ENCODE measurements around the gene LZTR1.
"Not testable (repeated sequence)": the region's sequence is repeated elsewhere in the genome, so short reads cannot be mapped to it uniquely, and the experiment has no call there.

The LZTR1 gene

GRCh38 chr22:20994128-20994901, 12.2 kb downstream of the LZTR1 start:
- in situ Hi-C loops (cut with MboI; ENCODE audit: low sequenced_read_pairs) = no loop called here

- in situ Hi-C loops (cut with MboI; ENCODE audit: low sequenced_read_pairs) = no loop called here
Observed at GRCh38 chr22:20994902-20995241, 12.8 kb downstream of the LZTR1 start.

DNA sequence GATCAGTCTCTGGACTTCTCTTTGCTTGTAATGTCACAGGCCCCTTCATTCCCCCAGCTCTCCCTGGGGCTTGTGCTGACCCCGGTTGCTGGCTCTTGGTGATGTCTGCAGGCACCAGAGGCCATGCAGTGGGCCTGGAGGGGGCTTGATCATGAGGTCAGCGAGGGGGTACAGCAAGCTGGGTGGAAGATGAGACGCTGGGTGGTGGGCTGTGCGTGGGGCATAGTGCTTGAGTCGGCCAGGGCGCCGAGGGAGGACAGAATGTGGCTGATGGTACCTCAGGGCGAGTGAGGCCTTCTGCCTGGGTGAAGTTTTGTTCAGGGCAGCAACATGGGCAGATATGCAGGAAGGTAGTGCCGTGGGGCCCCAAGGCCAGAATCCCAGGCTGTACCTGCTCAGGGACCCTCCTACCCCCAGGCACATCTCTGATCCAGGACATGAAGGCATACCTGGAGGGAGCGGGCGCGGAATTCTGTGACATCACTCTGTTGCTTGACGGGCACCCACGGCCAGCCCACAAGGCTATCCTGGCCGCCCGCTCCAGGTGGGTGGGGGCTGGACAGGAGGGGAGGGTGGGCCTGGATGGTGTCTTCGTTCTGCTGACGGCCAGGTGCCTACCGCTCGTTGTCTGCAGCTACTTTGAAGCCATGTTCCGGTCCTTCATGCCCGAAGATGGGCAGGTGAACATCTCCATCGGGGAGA, 13.4 kb downstream of the LZTR1 start:
- in situ Hi-C loops (cut with MboI; ENCODE audit: low sequenced_read_pairs) = no loop called here

- in situ Hi-C loops (cut with MboI; ENCODE audit: low sequenced_read_pairs) = no loop called here
Observed at GRCh38 chr22:20996031-20996410, 13.9 kb downstream of the LZTR1 start.

DNA sequence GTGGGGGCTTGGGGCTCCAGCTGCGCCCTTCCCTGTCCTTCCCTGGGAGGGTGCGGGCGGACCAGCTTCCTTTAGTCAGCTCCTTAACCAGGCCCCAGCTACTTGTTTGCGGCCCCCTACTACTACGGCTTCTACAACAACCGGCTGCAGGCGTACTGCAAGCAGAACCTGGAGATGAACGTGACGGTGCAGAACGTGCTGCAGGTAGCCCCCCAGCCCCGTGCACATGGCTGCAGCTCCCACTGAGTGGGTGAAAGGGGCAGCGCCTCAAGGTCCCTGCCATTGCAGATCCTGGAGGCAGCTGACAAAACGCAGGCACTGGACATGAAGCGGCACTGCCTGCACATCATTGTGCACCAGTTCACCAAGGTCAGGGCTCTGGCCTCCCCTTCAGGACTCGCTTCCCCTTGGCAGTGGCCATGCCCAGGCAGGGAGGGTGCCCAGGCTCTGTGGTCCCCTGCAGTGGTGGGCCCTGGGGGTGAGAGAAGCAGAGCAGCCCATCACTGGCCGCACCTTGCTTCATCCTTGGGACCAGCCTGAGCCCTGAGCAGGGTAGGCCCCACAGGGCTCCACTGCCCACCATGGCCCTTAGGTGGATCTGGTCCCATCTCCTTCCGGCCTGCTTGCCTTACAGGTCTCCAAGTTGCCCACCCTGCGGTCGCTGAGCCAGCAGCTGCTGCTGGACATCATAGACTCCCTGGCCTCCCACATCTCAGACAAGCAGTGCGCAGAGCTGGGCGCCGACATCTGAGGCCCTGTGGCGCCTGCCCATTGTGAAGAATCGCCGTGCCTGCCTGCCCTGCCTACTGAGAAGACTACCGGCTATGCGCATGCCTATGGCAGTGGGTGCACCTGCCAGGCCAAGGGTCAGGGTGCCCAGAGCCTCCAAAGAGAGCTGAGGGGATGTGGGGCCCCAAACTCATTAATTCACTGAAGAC, 14.8 kb downstream of the LZTR1 start:
- in situ Hi-C loops (cut with MboI; ENCODE audit: low sequenced_read_pairs) = no loop called here

DNA sequence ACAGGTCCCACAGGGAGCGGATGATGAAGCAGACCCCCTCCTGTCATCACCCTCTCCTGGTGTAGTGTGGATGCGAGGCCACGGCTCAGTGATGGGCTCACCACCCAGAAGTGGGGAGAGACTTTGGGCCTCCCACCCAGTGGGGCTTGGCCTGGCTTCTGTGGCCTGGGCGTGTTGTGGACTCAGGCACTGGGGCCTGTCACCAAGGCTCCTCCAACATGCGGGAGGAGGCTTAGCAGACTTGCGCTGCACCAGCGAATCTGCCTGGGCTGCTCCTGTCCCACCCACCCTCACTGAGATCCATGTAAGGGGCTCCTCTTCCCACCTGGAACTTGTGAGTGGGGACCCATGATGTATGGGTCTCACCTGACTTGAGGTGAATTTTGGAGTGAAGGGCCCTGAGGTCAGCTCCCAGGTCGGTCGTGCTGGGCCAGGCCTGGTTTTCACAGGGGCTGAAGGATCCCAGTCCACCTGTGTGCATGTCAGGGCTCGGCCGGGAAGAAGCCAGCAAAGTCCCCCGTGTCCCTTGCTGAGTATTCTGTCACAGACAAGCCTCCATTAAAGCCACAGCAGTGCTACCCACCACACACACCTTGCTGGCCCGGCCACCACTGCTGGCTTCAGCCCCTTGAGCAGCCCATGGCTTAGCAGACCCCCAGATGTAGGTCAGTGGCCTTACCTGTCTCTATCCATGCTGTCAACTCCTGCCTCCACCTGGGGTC, 15.6 kb downstream of the LZTR1 start:
- in situ Hi-C loops (cut with MboI; ENCODE audit: low sequenced_read_pairs) = no loop called here

DNA sequence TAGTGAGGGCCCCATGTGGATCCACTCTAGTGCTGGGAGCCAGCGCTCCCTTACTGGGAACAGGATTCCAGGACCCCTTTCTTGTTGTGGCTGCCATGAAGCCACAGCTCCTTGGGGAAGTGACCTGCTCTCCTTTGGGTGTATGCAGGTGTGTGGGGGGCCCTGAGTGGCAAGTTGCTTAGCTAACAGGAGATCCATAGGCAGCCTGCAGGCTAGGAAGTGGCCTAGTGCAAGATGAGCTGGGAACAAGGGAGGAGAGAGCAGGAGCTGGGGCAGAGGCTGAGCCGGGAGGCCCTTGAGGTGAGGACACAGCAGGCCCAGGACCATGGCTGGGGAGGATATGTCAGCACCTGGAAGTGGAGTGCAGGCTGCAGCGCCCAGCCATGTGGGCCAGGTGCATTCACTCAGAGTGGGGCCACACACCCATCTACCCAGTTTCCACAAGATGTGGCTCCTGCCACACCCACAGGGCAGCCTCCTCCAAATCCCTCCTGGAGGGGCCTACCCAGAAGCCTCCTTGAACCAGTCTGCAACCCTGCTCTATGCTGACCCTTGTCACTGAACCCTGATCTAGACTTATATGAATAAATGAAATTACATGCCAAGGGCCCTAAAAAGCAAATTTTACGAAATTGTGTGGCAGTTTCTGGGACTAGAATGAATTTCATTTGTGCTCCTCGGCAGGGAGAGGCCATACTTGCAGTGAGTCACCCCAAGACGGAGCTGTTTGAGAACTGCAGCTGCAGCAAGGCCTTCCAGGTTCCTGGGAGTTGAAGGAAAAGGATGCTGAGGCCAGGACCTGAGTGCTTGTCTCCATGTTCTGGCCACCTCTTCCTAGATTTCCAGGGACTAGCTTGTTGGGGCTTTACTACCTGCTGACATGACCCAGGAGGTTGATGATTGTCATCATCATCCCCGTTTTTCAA, 16.6 kb downstream of the LZTR1 start:
- in situ Hi-C loops (cut with MboI; ENCODE audit: low sequenced_read_pairs) = no loop called here

- in situ Hi-C loops (cut with MboI; ENCODE audit: low sequenced_read_pairs) = no loop called here
Observed at GRCh38 chr22:20999350-21000206, 17.5 kb downstream of the LZTR1 start.

- in situ Hi-C loops (cut with MboI; ENCODE audit: low sequenced_read_pairs) = no loop called here
Observed at GRCh38 chr22:21000207-21000986, 18.3 kb downstream of the LZTR1 start.

DNA sequence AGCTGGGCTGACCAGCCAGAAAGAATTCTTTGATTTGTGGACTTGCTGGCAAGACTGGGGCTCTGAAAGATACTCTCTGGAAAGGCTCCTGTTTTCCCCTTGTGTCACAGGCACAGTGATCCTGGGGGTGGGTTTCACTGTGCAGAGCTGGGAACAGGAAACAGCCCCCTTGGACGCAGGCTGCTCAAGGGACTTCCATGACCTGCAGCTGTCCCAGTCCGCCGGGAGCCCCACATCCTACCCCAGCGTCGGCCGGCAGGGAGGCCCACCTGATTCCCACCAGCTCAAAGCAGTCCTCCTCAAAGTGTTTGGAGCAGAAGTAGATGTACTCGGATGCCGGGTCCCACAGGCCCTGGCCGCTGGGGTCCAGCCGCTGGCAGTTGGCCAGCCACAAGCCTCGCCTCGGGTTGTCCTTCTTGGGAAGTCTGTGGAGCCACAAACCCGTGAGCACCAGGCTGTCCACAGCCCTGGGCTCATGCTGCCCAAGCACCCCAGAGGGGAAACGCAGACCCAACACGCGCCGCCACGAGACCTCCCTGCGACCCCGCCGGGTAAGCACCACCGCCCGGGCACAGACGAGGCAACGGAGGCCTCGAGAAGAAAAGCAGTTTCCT, 19.0 kb downstream of the LZTR1 start:
- in situ Hi-C loops (cut with MboI; ENCODE audit: low sequenced_read_pairs) = no loop called here

GRCh38 chr22:21001601-21002325, 19.7 kb downstream of the LZTR1 start, which contains the start of gene THAP7:
Gene THAP7 (minus strand): TSS chr22:21002118. CDS start chr22:21001911, 207 bp downstream.
- in situ Hi-C loops (cut with MboI; ENCODE audit: low sequenced_read_pairs) = no loop called here

- in situ Hi-C loops (cut with MboI; ENCODE audit: low sequenced_read_pairs) = no loop called here
Observed at GRCh38 chr22:21003782-21004181, 21.7 kb downstream of the LZTR1 start.

DNA sequence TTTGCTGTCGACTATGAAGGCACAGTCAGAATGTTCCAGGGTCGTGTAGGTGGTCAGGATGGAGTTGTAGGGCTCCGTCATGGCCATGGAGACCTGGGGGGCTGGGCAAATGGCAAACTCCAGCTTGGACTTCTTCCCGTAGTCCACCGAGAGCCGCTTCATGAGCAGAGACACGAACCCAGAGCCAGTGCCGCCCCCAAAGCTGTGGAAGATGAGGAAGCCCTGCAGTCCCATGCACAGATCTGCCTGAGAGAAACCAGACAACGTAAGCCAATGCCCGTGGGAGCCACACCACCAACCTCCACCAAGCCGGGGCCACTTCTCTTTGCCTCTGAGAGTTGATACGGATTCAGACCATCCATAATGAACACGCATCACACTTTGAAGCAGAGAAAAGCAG, 27.1 kb downstream of the LZTR1 start:
- in situ Hi-C loops (cut with MboI; ENCODE audit: low sequenced_read_pairs) = not testable (repeated sequence)

DNA sequence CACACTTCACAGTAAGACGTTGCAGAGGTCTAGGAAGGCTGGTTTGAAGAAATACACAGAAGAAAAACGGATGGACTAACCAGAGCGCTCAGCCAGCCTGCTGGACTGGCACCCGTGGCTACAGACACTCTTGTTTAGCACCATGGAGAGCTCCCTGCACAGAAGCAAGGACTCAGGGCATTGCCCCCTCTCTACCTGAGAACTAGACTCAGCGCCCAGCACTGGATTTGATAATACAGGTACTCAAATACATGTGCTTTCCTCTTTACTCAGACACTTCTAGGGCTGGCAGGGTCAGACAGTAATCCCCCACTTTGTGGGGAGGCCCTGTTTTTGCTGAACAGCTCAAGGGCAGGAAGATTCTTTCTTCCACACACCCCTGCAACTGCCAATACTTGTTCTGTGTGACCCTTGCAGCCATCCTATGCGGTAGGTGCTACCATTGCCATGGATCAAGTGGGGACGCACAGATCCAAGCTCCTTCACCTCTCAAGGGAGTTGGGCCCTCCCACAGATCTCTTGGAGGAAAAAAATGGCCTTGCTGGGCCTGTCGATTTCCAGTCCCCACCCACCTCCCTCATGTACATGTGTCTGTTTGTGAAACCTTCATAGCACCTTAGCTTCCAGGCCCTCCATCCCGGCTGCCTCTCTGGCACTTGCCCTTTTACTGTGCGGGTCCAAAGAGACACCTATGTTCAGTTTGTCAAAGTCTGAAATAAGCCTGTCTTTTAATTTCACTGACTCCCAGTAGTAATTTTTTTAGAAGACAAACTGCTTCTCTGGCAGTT, 27.7 kb downstream of the LZTR1 start:
- in situ Hi-C loops (cut with MboI; ENCODE audit: low sequenced_read_pairs) = no loop called here

- in situ Hi-C loops (cut with MboI; ENCODE audit: low sequenced_read_pairs) = no loop called here
Observed at GRCh38 chr22:21010426-21011113, 28.5 kb downstream of the LZTR1 start.

Data from HL-60/S4 (cell line).